ENCODE data around the gene AIFM1. TPM values are rescaled to one million over a fixed set of nuclear protein-coding genes. Genes with fewer than 3 reads are reported as not detected.

Gene AIFM1
- total and polyA plus RNA-seq, 12 donors, result 37.4 to 163 (median 69.6) TPM

- 70 to 83% (median 81%) methylated on average over 2 to 6 of the region's 6 CpGs for WGBS, 4 donors
- Histone ChIP-seq H3K27me3 (no peaks in the 10 kb centered on the region), H3K4me3 (no peak overlapping the region), H3K9me3 (replicated peaks in 1 of 3) (no peaks in the 10 kb centered on the region), H3K36me3 (replicated peaks in 1 of 2) (no peaks in the 10 kb centered on the region), H3K4me1 (replicated peaks in 1 of 2) (peaks cover 0 to 14% of the 10 kb centered on the region in 2 donors), H3K27ac (no peak overlapping the region)
- DNase-seq, result peak in 1 of 7 donors; percentile 17
- TF ChIP-seq CTCF (IDR thresholded peaks at IDR 0.05) (no peak), POLR2A (IDR thresholded peaks at IDR 0.05) (no peak)
- intact Hi-C loops (cut with DNase I), result no loop called here
These were observed 70.2 kb downstream of the AIFM1 start for GRCh38 chrX:130095249-130096030.

GRCh38 chrX:130094696-130095095 is 70.9 kb downstream of the AIFM1 start:
- DNase-seq, result no peak
- 59 to 79% (median 72%) methylated on average over 3 to 8 of the region's 8 CpGs for WGBS, 4 donors
- Histone ChIP-seq H3K27me3 (no peaks in the 10 kb centered on the region), H3K4me3 (no peak overlapping the region), H3K4me1 (replicated peaks in 1 of 2) (peaks cover 0 to 11% of the 10 kb centered on the region in 2 donors), H3K36me3 (replicated peaks in 1 of 2) (no peaks in the 10 kb centered on the region), H3K27ac (no peak overlapping the region), H3K9me3 (replicated peaks in 1 of 3) (no peaks in the 10 kb centered on the region)
- TF ChIP-seq CTCF (IDR thresholded peaks at IDR 0.05) (no peak), POLR2A (IDR thresholded peaks at IDR 0.05) (no peak)
- intact Hi-C loops (cut with DNase I), result no loop called here

GRCh38 chrX:130093271-130093670 is 72.4 kb downstream of the AIFM1 start:
- H3K27ac ChIP-seq, result no peak overlapping the region
- no peaks in the 10 kb centered on the region for H3K9me3 ChIP-seq (replicated peaks in 1 of 3)
- intact Hi-C loops (cut with DNase I), result no loop called here
- H3K36me3 ChIP-seq (replicated peaks in 1 of 2), result no peaks in the 10 kb centered on the region
- 68 to 82% (median 74%) methylated on average over 2 of the region's 2 CpGs for WGBS, 4 donors
- peaks cover 0 to 8% of the 10 kb centered on the region in 2 donors for H3K4me1 ChIP-seq (replicated peaks in 1 of 2)
- H3K27me3 ChIP-seq, result no peaks in the 10 kb centered on the region
- no peak for DNase-seq
- TF ChIP-seq CTCF (IDR thresholded peaks at IDR 0.05) (no peak), POLR2A (IDR thresholded peaks at IDR 0.05) (no peak)
- no peak overlapping the region for H3K4me3 ChIP-seq

GRCh38 chrX:130091980-130092522 is 73.6 kb downstream of the AIFM1 start:
- Histone ChIP-seq H3K36me3 (replicated peaks in 1 of 2) (no peaks in the 10 kb centered on the region), H3K27me3 (no peaks in the 10 kb centered on the region), H3K4me3 (no peak overlapping the region), H3K27ac (peak overlapping the region in 1 of 5 donors; percentile 52), H3K4me1 (replicated peaks in 1 of 2) (no peaks in the 10 kb centered on the region), H3K9me3 (replicated peaks in 1 of 3) (no peaks in the 10 kb centered on the region)
- peak in 2 of 7 donors; percentile 19 to 61 for DNase-seq
- WGBS, 4 donors, result 50 to 63% (median 58%) methylated on average over 5 to 10 of the region's 10 CpGs
- no peak for TF ChIP-seq CTCF (IDR thresholded peaks at IDR 0.05)
- intact Hi-C loops (cut with DNase I), result no loop called here
